RWPE1 (cell line): Measurements from ENCODE around the gene PKNOX2.

Source experiments
- CTCF ChIA-PET: fragments of 350-600 bp; sonication (Branson Sonifier 250); formaldehyde crosslinking; extraction: SDS; loops from one replicate; lab custom pipeline; 2021; lab: Yijun Ruan, JAX
- POLR2A ChIA-PET: fragments of 400-600 bp; formaldehyde crosslinking; extraction: SDS; loops from one replicate; lab custom pipeline; 2020; ENCODE audit warnings: antibody characterized with exemption; ENCODE audit not compliant: low non-redundant PET; lab: Yijun Ruan, JAX
- DNase-seq: peaks from one replicate; pipeline ENCODE4 v3.0.0; 2012; ENCODE audit warnings: low spot score
- H3K27ac ChIP-seq: fragments of 450-650 bp; 2 replicates; pipeline ENCODE4 v1.5.1; 2017
- TF ChIP-seq, protein P1 (sequence below): fragments of 450-650 bp; conservative IDR thresholded peaks from 2 replicates; pipeline ENCODE4 v1.5.1; 2017; ENCODE audit warnings: low read depth, mild to moderate bottlenecking

The PKNOX2 gene

DNA sequence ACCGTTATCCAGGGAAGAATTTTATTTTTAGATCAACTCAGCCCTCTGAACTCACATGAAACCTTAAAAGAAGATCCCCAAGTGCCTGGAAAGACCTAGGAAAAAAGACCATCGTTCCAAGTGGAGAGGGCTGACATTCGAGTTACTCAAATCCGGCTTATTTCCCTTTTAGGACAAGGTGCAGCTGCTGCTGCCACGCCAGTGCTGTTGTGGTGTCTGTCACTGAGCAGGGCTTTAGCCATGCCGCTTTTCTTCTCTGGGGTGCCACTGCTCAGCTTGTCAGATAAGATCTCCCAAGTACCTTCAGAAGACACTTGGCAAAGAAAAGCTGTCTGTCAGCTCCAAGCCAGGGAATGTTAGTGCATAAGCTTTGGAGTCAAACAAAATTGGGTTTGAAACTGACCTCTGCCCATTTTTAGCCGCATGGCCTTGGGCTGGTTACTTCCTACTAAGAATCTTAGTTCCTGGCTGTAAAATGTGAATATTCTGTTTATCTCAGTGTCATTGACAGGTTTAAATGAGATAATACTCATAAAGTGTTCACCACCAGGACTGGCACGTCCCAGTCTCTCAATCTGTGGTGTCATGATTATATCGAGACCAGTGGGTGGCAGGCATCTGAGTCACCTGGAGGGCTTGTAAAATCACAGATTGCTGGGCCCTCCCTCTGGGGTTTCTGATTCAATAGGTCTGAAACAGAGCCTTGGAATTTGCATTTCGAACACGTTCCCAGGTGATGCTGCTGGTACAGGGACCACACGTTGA lies 117.5 kb downstream of the PKNOX2 start:
- DNase-seq = peak; percentile 11
- POLR2A ChIA-PET = no interaction called here
- CTCF ChIA-PET = no interaction called here

DNA sequence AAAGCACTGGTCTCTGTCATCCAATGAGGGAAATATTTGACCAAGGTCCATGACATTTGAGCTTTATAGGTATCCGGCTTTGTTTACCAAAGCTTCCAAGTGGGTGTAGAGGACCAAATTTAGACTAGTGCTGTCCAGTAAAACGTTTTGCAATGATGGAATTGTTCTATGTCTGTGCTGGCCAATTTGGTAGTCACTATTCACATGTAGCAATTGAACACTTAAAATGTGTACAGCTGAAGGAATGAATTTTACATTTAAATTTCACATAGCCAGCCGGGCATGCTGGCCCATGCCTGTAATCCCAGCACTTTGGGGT lies 118.0 kb downstream of the PKNOX2 start:
- POLR2A ChIA-PET = no interaction called here
- CTCF ChIA-PET = no interaction called here
- TF ChIP-seq, protein P1, sequence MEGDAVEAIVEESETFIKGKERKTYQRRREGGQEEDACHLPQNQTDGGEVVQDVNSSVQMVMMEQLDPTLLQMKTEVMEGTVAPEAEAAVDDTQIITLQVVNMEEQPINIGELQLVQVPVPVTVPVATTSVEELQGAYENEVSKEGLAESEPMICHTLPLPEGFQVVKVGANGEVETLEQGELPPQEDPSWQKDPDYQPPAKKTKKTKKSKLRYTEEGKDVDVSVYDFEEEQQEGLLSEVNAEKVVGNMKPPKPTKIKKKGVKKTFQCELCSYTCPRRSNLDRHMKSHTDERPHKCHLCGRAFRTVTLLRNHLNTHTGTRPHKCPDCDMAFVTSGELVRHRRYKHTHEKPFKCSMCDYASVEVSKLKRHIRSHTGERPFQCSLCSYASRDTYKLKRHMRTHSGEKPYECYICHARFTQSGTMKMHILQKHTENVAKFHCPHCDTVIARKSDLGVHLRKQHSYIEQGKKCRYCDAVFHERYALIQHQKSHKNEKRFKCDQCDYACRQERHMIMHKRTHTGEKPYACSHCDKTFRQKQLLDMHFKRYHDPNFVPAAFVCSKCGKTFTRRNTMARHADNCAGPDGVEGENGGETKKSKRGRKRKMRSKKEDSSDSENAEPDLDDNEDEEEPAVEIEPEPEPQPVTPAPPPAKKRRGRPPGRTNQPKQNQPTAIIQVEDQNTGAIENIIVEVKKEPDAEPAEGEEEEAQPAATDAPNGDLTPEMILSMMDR = no peak
- no peak overlapping the region for H3K27ac ChIP-seq
- DNase-seq = no peak

More for the DNA sequence above, 117.5 kb downstream of the PKNOX2 start:
- TF ChIP-seq, protein P1 = no peak
- no peak overlapping the region for H3K27ac ChIP-seq

DNA sequence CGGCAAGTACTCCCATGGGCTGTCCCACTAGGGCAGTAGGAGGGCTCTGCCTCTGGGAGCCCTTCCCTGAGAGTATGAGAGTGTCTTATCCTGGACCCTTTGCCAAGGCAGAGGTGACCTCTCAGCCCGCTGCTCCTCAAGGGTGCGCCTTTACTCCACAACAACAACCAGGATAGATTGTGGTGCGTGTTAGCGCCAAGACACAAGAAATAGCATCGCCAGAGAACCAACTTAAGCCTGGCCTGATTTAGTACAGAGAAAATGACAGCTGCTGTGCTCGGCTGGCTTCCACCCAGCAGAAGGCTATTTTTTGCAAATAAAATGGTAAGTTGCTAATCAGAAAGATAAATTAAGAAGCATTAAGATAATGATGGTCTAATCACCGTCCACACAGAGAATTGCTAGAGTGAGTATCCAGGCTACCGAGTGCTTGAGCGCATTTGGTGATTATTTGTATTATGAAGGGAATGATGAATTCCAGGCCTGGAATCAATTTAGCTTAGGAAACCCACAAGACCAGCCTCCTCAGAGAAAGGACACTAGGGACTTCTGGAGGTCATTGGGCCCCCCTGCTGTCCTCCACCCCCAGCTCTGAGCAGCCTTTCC lies 119.8 kb downstream of the PKNOX2 start:
- ChIA-PET CTCF (interaction anchor here (0.7 kb wide), 1 partner anchor 20 kb away, joined by 3 read pairs; no protein-coding TSS in a partner anchor), POLR2A (no interaction called here)
- TF ChIP-seq, protein P1 = no peak
- no peak overlapping the region for H3K27ac ChIP-seq
- no peak for DNase-seq

- POLR2A ChIA-PET = no interaction called here
- TF ChIP-seq, protein P1 = no peak
- DNase-seq = no peak
- CTCF ChIA-PET = interaction anchor here (0.6 to 0.7 kb wide), 2 partner anchors 15 to 1726 kb away, joined by 3 to 4 read pairs; no protein-coding TSS in a partner anchor
- no peak overlapping the region for H3K27ac ChIP-seq
These were observed 121.3 kb downstream of the PKNOX2 start for GRCh38 chr11:125285844-125286243.

- TF ChIP-seq, protein P1 = no peak
- POLR2A ChIA-PET = no interaction called here
- CTCF ChIA-PET = no interaction called here
- DNase-seq = no peak
- H3K27ac ChIP-seq = no peak overlapping the region
These were observed 121.9 kb downstream of the PKNOX2 start for GRCh38 chr11:125286486-125286885.

DNA sequence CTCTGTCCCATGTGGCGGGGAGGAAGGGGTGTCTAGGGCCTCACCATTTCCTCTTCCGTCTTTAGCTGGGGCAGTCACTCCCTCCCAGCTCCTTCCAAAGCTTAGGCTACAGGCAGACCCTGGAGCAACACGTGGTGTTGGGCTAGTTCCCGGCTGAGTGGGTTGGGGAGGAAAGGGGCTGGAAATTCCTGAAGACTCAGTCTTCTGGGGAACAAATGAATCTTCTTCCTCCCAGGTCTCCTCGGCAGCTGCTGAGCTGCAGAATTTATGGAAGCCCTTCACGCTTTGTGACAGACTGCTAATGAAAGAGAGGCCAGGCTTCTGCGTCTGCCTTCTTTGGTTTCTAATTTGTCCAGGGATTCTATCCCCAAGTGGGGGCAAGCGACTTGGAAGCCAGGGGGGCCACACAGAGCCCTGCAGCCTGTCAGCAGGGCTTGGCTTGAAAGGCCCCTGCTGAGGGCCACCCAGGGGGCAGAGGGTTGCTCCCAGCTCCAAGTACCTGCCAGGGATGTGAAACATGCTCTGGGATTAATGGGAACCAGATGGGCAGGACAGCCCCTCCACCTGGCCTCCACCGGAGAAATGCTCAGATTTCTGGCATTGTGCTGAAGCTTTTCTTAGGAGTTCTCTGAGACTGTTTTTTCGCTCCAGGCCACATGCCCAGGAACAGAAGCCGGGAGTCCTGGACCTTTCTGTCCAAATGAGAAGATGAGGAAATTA lies 123.1 kb downstream of the PKNOX2 start:
- CTCF ChIA-PET = no interaction called here
- POLR2A ChIA-PET = no interaction called here
- TF ChIP-seq, protein P1 = no peak
- DNase-seq = no peak
- no peak overlapping the region for H3K27ac ChIP-seq
